MM.1S (cell line): ENCODE results near the gene SEPTIN5.

Experiments used
- CTCF ChIP-seq: fragments of 300-600 bp; sonication (generic); IDR thresholded peaks from 2 replicates; pipeline ENCODE4 v1.5.1; 2016; ENCODE audit warnings: antibody characterized with exemption, low read length, mixed read lengths
- EZH2 ChIP-seq: fragments of 300-600 bp; sonication (generic); optimal IDR thresholded peaks from 2 replicates; pipeline ENCODE3; 2017; ENCODE audit warnings: low read depth, mild to moderate bottlenecking, antibody characterized with exemption, low read length, mixed read lengths
- EZH2phosphoT487 ChIP-seq: fragments of 300-600 bp; sonication (generic); IDR thresholded peaks from 2 replicates; pipeline ENCODE4 v1.6.1; 2018; ENCODE audit warnings: antibody characterized with exemption, low read length

- TF ChIP-seq CTCF (no peak), EZH2phosphoT487 (no peak), EZH2 (no peak)
Measured at GRCh38 chr22:19759427-19760057, 45.2 kb downstream of the SEPTIN5 start.
